Vagina (tissue), 2 donors: ENCODE data around the gene HNMT. TPM values are rescaled to one million over a fixed set of nuclear protein-coding genes. Genes with fewer than 3 reads are reported as not detected.

ENCODE experiments used
- DNase-seq, 2 donors: peaks; one replicate each; pipeline ENCODE4 v3.0.0-alpha.2; 2017; ENCODE audit errors: extremely low spot score in 2 of 2
- H3K27ac ChIP-seq: fragments of 200-600 bp; sonication (generic); one replicate; pipeline ENCODE4 v1.5.1; 2019
- H3K27me3 ChIP-seq: fragments of 200-600 bp; sonication (generic); one replicate; pipeline ENCODE4 v1.5.1; 2019
- H3K36me3 ChIP-seq, 2 donors: fragments of 200-600 bp; sonication (generic); one replicate each; pipeline ENCODE4 v1.5.1; 2017 to 2019
- H3K4me1 ChIP-seq: fragments of 200-600 bp; sonication (generic); one replicate; pipeline ENCODE4 v1.5.1; 2019
- H3K4me3 ChIP-seq, 2 donors: fragments of 200-600 bp; sonication (generic); 1 replicate in 1 of 2; 2 replicates in 1 of 2; pipeline ENCODE4 v1.5.1; 2016 to 2019
- H3K9me3 ChIP-seq: fragments of 200-600 bp; sonication (generic); one replicate; pipeline ENCODE4 v1.5.1; 2019
- POLR2A ChIP-seq, 2 donors: fragments of 450-650 bp; IDR thresholded peaks; one replicate each; pipeline ENCODE4 v1.6.1; 2017; ENCODE audit warnings: antibody characterized with exemption in 2 of 2, mild to moderate bottlenecking in 2 of 2, moderate library complexity in 2 of 2
- POLR2AphosphoS5 ChIP-seq, 2 donors: sonication (generic); formaldehyde crosslinking; IDR thresholded peaks; one replicate each; pipeline ENCODE4 v1.9.0; 2017; ENCODE audit warnings: antibody characterized with exemption in 2 of 2, mild to moderate bottlenecking in 2 of 2, low read depth in 1 of 2; ENCODE audit not compliant: insufficient read depth in 1 of 2
- intact Hi-C: fragments of 100-400 bp; cut with DNase I; formaldehyde crosslinking; loops from one replicate; pipeline ENCODE4 v1.15.1; 2023
- total RNA-seq: library from RNA; depleted of rRNA; stranded (reverse); fragments of >200 nt; gene quantifications from one replicate; pipeline ENCODE4 v1.2.3, GENCODE V29; 2016
- TF ChIP-seq, protein P1 (sequence below), 3 experiments: fragments of 450-650 bp in 2 of 3; fragments of 200-600 bp in 1 of 3; sonication (generic) in 1 of 3; IDR thresholded peaks; one replicate each; pipeline ENCODE4 v1.5.1; 2017 to 2019; ENCODE audit warnings: antibody characterized with exemption in 3 of 3, mild to moderate bottlenecking in 2 of 3, moderate library complexity in 2 of 3

HNMT gene
- total RNA-seq, 1 donor from 2014 or later, result 18.9 TPM

DNA sequence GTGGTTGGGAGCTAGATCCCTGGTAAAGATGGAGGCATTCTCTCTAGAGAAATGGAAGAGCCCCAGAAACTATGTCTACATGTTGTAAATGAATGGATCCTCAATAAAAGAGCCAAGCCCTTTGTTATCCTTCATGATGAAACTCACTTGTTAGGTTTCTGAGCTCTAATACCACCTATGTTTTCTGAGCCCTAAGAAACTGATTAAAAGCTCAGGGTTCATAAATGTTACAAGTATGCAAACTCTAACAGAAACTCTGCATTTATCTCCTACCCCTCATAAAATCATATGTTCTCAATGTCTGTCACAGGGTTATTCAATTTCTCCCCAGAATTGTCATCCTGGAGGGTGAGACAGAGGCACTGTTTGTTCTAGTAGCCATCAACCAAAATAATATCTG is 18.0 kb upstream of the HNMT start:
- TF ChIP-seq POLR2A (IDR thresholded peaks at IDR 0.05) (no peak), POLR2AphosphoS5 (IDR thresholded peaks at IDR 0.05; ENCODE audit: insufficient read depth in 1 of 2, low read depth in 1 of 2) (no peak)
- TF ChIP-seq, protein P1, sequence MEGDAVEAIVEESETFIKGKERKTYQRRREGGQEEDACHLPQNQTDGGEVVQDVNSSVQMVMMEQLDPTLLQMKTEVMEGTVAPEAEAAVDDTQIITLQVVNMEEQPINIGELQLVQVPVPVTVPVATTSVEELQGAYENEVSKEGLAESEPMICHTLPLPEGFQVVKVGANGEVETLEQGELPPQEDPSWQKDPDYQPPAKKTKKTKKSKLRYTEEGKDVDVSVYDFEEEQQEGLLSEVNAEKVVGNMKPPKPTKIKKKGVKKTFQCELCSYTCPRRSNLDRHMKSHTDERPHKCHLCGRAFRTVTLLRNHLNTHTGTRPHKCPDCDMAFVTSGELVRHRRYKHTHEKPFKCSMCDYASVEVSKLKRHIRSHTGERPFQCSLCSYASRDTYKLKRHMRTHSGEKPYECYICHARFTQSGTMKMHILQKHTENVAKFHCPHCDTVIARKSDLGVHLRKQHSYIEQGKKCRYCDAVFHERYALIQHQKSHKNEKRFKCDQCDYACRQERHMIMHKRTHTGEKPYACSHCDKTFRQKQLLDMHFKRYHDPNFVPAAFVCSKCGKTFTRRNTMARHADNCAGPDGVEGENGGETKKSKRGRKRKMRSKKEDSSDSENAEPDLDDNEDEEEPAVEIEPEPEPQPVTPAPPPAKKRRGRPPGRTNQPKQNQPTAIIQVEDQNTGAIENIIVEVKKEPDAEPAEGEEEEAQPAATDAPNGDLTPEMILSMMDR (IDR thresholded peaks at IDR 0.05), result no peak
- intact Hi-C loops, result no loop called here

DNA sequence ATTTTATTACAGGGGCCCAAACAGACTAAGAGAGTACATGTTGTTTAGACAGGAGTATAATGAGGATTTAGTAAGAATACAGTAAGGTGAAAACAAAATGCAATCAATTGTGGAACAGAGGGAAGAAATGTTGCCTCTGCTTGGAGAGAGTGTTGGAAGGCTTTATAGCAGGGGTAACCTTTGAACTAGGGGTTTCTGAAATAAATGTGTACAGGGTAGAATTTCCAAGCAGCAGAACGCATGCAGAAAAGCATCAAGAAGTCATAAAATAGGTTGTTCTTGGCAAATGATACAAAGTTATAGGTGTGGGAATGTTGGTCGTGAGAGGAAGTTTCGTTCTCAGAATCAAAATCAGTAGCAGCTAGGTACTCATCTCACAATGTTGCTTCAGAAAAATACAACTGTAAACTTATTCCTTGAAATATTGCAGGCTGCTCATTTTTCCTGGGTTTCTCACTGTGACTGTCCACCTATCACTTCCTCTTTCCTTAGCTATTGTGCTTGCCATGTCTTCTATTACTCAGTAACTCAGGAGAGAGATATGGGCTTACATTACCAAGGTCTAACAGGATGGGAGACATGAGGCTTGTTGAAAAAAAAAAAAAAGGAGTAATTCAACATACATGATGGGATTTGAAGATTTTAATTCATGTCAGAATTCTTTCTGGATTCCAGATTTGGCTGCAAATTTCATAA is 17.1 kb upstream of the HNMT start:
- no peak for DNase-seq
- intact Hi-C loops, result no loop called here
- no peaks in the 10 kb centered on the region for H3K4me1 ChIP-seq
- no peak overlapping the region for H3K4me3 ChIP-seq
- H3K36me3 ChIP-seq, result no peaks in the 10 kb centered on the region
- no peaks in the 10 kb centered on the region for H3K27me3 ChIP-seq
- no peak for TF ChIP-seq POLR2AphosphoS5 (IDR thresholded peaks at IDR 0.05; ENCODE audit: insufficient read depth in 1 of 2, low read depth in 1 of 2)
- TF ChIP-seq, protein P1 (IDR thresholded peaks at IDR 0.05), result no peak
- TF ChIP-seq POLR2A (IDR thresholded peaks at IDR 0.05), result no peak
- H3K9me3 ChIP-seq, result no peaks in the 10 kb centered on the region
- no peak overlapping the region for H3K27ac ChIP-seq

More for the DNA sequence above, 18.0 kb upstream of the HNMT start:
- Histone ChIP-seq H3K9me3 (no peaks in the 10 kb centered on the region), H3K36me3 (no peaks in the 10 kb centered on the region), H3K4me1 (no peaks in the 10 kb centered on the region), H3K27ac (no peak overlapping the region), H3K27me3 (no peaks in the 10 kb centered on the region), H3K4me3 (no peak overlapping the region)
- DNase-seq, result no peak

- DNase-seq, result no peak
- Histone ChIP-seq H3K4me3 (no peak overlapping the region), H3K36me3 (no peaks in the 10 kb centered on the region), H3K27me3 (no peaks in the 10 kb centered on the region), H3K27ac (no peak overlapping the region), H3K4me1 (no peaks in the 10 kb centered on the region), H3K9me3 (no peaks in the 10 kb centered on the region)
- intact Hi-C loops, result no loop called here
- TF ChIP-seq, protein P1 (IDR thresholded peaks at IDR 0.05), result peak in 1 of 3 experiments; percentile 40
- no peak for TF ChIP-seq POLR2A (IDR thresholded peaks at IDR 0.05)
Measured at GRCh38 chr2:137947728-137948336, 16.4 kb upstream of the HNMT start.

GRCh38 chr2:137948894-137949293 is 15.4 kb upstream of the HNMT start:
- Histone ChIP-seq H3K9me3 (no peaks in the 10 kb centered on the region), H3K27ac (no peak overlapping the region), H3K4me1 (no peaks in the 10 kb centered on the region), H3K4me3 (no peak overlapping the region), H3K36me3 (no peaks in the 10 kb centered on the region), H3K27me3 (no peaks in the 10 kb centered on the region)
- intact Hi-C loops, result no loop called here
- DNase-seq, result no peak
- TF ChIP-seq, protein P1 (IDR thresholded peaks at IDR 0.05), result no peak
- TF ChIP-seq POLR2A (IDR thresholded peaks at IDR 0.05) (no peak), POLR2AphosphoS5 (IDR thresholded peaks at IDR 0.05; ENCODE audit: insufficient read depth in 1 of 2, low read depth in 1 of 2) (no peak)

GRCh38 chr2:137950238-137950637 is 14.0 kb upstream of the HNMT start:
- no peak for DNase-seq
- no peaks in the 10 kb centered on the region for H3K36me3 ChIP-seq
- intact Hi-C loops, result no loop called here
- H3K27me3 ChIP-seq, result no peaks in the 10 kb centered on the region
- H3K27ac ChIP-seq, result no peak overlapping the region
- no peaks in the 10 kb centered on the region for H3K4me1 ChIP-seq
- H3K9me3 ChIP-seq, result no peaks in the 10 kb centered on the region
- no peak overlapping the region for H3K4me3 ChIP-seq
- TF ChIP-seq, protein P1 (IDR thresholded peaks at IDR 0.05), result no peak
- TF ChIP-seq POLR2A (IDR thresholded peaks at IDR 0.05) (no peak), POLR2AphosphoS5 (IDR thresholded peaks at IDR 0.05; ENCODE audit: insufficient read depth in 1 of 2, low read depth in 1 of 2) (no peak)
